Endothelial cell of umbilical vein (primary cell): ENCODE results near the gene ASMTL.

ENCODE experiments used
- CTCF ChIP-seq, 2 donors: IDR thresholded peaks; 1 replicate in 1 of 2; 2 replicates in 1 of 2; pipeline ENCODE4 v1.5.1; 2011; ENCODE audit warnings: low read length in 2 of 2, mild to moderate bottlenecking in 2 of 2, moderate library complexity in 2 of 2, control low read depth in 1 of 2, inconsistent platforms in 1 of 2, low read depth in 1 of 2; ENCODE audit not compliant: insufficient read depth in 1 of 2; ENCODE audit errors: extremely low read depth in 1 of 2
- EZH2 ChIP-seq: IDR thresholded peaks from 2 replicates; pipeline ENCODE4 v1.6.1; 2012; ENCODE audit warnings: borderline replicate concordance, low read depth, mild to moderate bottlenecking, moderate library complexity, low read length, inconsistent platforms; ENCODE audit not compliant: severe bottlenecking
- GATA2 ChIP-seq: IDR thresholded peaks from 2 replicates; pipeline ENCODE4 v1.7.0; 2011; ENCODE audit warnings: low read depth, mild to moderate bottlenecking, moderate library complexity, mixed read lengths, low read length; ENCODE audit not compliant: insufficient read length, insufficient read depth
- JUN ChIP-seq: IDR thresholded peaks from 2 replicates; pipeline ENCODE4 v1.6.1; 2011; ENCODE audit warnings: borderline replicate concordance, low read depth; ENCODE audit not compliant: insufficient read length, insufficient read depth
- MYC ChIP-seq: IDR thresholded peaks from one replicate; pipeline ENCODE4 v1.6.1; 2011; ENCODE audit warnings: mild to moderate bottlenecking, low read depth, low read length
- POLR2A ChIP-seq: IDR thresholded peaks from 2 replicates; pipeline ENCODE4 v1.6.1; 2012; ENCODE audit warnings: low read depth, mild to moderate bottlenecking, control low read depth, low read length
- POLR2AphosphoS5 ChIP-seq: IDR thresholded peaks from 2 replicates; pipeline ENCODE4 v1.6.1; 2012; ENCODE audit warnings: low read depth, mild to moderate bottlenecking, control low read depth, low read length, moderate library complexity; ENCODE audit not compliant: insufficient read depth

- no peak for TF ChIP-seq GATA2
- TF ChIP-seq CTCF (IDR thresholded peaks at IDR 0.05; ENCODE audit: extremely low read depth in 1 of 2, insufficient read depth in 1 of 2, low read depth in 1 of 2, low read length in 2 of 2), result no peak
- TF ChIP-seq POLR2A, result no peak
- TF ChIP-seq EZH2, result no peak
- no peak for TF ChIP-seq POLR2AphosphoS5
- no peak for TF ChIP-seq JUN
- no peak for TF ChIP-seq MYC
Measured at GRCh38 chrX:1433646-1434357, 18.9 kb downstream of the ASMTL start.
